Activated CD8-positive, alpha-beta memory T cell treated with anti-CD3 and anti-CD28 coated beads, Interleukin-2, amount 50 U/mL, for 24 hours (primary cell): ENCODE results near the gene SLC39A6.
"Not testable (repeated sequence)": the region's sequence is repeated elsewhere in the genome, so short reads cannot be mapped to it uniquely, and the experiment has no call there.

Source experiments
- DNase-seq: peaks from one replicate; pipeline ENCODE4 v3.0.0-alpha.2; 2020; ENCODE audit errors: extremely low read depth

Gene SLC39A6

GRCh38 chr18:36099311-36099710, 29.8 kb downstream of the SLC39A6 start:
- DNase-seq: no peak

GRCh38 chr18:36096955-36097354, 32.2 kb downstream of the SLC39A6 start:
- DNase-seq: no peak

- DNase-seq: no peak
Measured at GRCh38 chr18:36095936-36096519, 33.1 kb downstream of the SLC39A6 start.

GRCh38 chr18:36094431-36094830, 34.7 kb downstream of the SLC39A6 start:
- no peak for DNase-seq

GRCh38 chr18:36092116-36092515, 37.0 kb downstream of the SLC39A6 start:
- not testable (repeated sequence) for DNase-seq

- no peak for DNase-seq
Measured at GRCh38 chr18:36089001-36089400, 40.1 kb downstream of the SLC39A6 start.

GRCh38 chr18:36088256-36088655, 40.9 kb downstream of the SLC39A6 start:
- DNase-seq: no peak

- no peak for DNase-seq
Measured at GRCh38 chr18:36086186-36086585, 43.0 kb downstream of the SLC39A6 start.

GRCh38 chr18:36085195-36085594, 43.9 kb downstream of the SLC39A6 start:
- no peak for DNase-seq

GRCh38 chr18:36083729-36084128, 45.4 kb downstream of the SLC39A6 start:
- no peak for DNase-seq

GRCh38 chr18:36081118-36081517, 48.0 kb downstream of the SLC39A6 start:
- not testable (repeated sequence) for DNase-seq

GRCh38 chr18:36078751-36079529, 50.2 kb downstream of the SLC39A6 start:
- no peak for DNase-seq

- DNase-seq: not testable (repeated sequence)
Measured at GRCh38 chr18:36077764-36078163, 51.4 kb downstream of the SLC39A6 start.

GRCh38 chr18:36075862-36076587, 53.1 kb downstream of the SLC39A6 start:
- DNase-seq: no peak

- DNase-seq: no peak
Measured at GRCh38 chr18:36074435-36074834, 54.7 kb downstream of the SLC39A6 start.

GRCh38 chr18:36073676-36074075, 55.5 kb downstream of the SLC39A6 start:
- no peak for DNase-seq

GRCh38 chr18:36072406-36072805, 56.7 kb downstream of the SLC39A6 start:
- not testable (repeated sequence) for DNase-seq

GRCh38 chr18:36067055-36067957, 61.8 kb downstream of the SLC39A6 start, which contains the start of gene RPRD1A:
Gene RPRD1A (minus strand): TSS chr18:36067559. CDS start chr18:36067404, 155 bp downstream.
- DNase-seq: peak; percentile 91

- no peak for DNase-seq
Measured at GRCh38 chr18:36066686-36067054, 62.5 kb downstream of the SLC39A6 start.

- no peak for DNase-seq
Measured at GRCh38 chr18:36066001-36066400, 63.1 kb downstream of the SLC39A6 start.

- DNase-seq: not testable (repeated sequence)
Measured at GRCh38 chr18:36064809-36065079, 64.4 kb downstream of the SLC39A6 start.
